GM18867 (cell line): ENCODE data around the gene AGPS.
"Not testable (repeated sequence)": the region's sequence is repeated elsewhere in the genome, so short reads cannot be mapped to it uniquely, and the experiment has no call there.

ENCODE experiments used
- ATAC-seq: cut with Tn5 transposase; IDR thresholded peaks from one replicate; pipeline ENCODE4 v1.9.1; 2021; ENCODE audit warnings: mild to moderate bottlenecking, moderate library complexity; ENCODE audit not compliant: unreplicated experiment

AGPS gene

DNA sequence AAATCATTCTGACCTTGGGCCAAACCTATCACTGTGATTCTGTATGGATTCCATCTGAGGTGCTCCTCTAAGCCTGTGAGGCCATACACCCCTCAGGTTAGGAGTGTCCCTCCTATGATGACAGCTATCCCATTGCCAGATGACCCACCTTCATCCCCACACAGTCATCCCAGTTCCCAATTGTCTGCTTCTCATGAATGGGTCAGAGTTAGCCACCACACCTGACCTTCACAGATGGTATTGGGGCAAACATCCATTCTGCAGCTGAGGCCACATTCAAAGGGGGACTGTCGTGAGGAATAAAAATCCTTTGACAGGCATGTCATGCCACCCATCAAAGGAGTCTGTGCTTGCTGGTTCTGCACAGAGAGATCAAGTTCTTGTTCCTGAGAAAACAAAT lies 155.2 kb downstream of the AGPS start:
- no peak for ATAC-seq

GRCh38 chr2:177548636-177549035 lies 156.1 kb downstream of the AGPS start:
- no peak for ATAC-seq

GRCh38 chr2:177549171-177549570 lies 156.6 kb downstream of the AGPS start:
- no peak for ATAC-seq

DNA sequence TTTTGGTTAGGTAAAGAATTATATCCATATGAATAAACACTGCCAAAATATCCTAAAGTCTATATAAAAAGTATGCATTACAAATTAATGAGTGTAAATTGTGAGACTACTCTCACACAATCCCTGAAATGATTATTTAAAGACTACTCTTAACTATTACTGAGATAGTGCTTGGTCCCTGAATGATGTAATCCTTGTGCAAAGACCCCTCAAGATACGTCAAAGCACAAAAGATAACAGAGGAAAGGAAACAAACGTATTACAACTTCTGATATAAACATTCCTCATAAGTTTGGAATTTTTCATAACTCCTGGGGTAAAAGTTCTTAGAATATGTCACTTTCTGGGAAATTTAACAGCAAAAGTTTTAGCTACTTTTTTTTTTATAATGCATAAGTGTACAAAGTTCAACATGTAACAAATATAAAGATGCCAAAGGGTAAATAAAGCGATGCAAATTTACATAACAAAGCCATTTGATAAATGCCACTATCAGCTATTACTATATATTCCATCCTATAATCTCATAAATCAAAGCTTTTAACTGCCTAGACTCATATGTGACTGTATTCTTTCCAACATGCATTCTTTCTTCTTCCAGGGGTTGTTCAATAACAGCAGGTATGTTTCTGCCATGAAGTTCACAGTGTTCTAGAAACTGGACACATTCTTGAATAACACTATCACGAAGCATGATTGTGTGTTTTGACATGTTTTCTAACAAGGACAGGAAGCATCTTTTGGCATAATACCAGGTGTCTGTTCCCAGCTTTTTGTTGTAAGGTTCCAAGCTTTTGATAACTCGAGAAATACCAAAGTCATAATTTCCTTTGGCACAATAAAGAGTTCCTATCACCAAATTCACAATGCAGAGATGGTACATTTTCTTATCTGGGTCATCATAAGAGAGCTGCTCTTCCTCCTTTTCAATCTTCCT lies 158.0 kb downstream of the AGPS start:
- ATAC-seq: no peak

DNA sequence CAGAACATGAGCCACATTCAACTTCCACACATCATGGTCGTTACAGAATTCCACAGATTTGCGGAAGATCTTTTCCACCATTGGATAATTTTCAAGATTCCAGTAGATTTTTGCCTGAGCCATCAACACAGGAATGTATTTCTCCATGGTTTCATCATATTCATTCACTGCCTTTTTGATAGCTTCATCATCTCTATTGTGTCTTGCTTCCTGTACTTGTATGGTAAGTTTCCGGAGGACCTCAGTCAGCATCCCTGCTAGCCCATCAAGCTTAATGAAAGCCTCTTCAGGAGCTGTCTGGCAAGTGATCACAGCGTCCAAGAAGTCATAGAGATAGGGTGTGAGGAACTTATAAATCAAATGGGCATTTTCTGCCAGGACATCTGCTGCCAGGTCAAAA lies 158.8 kb downstream of the AGPS start:
- not testable (repeated sequence) for ATAC-seq

DNA sequence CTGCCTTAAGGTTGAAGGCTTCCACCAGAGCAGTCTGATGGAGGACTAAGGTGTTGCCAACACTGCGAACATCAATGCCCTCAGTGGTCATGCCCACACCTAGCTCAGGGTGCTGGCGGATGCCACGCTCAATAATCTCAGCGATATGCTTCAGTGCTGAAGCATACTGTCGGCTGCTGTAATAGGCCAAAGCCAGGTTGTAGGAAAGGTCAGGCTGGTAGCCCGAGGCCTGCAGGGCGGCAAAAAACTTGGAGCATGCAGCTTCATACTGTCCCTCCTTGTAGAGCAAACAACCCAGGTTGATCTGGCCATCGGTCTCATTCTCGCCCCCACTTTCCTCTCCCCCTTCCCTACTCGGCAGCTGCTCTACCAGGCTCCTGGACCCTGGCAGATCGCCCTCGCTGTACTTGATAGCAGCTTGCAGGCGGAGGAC lies 159.4 kb downstream of the AGPS start:
- ATAC-seq: no peak

GRCh38 chr2:177552422-177553175 lies 160.0 kb downstream of the AGPS start:
- ATAC-seq: peak; percentile 94

DNA sequence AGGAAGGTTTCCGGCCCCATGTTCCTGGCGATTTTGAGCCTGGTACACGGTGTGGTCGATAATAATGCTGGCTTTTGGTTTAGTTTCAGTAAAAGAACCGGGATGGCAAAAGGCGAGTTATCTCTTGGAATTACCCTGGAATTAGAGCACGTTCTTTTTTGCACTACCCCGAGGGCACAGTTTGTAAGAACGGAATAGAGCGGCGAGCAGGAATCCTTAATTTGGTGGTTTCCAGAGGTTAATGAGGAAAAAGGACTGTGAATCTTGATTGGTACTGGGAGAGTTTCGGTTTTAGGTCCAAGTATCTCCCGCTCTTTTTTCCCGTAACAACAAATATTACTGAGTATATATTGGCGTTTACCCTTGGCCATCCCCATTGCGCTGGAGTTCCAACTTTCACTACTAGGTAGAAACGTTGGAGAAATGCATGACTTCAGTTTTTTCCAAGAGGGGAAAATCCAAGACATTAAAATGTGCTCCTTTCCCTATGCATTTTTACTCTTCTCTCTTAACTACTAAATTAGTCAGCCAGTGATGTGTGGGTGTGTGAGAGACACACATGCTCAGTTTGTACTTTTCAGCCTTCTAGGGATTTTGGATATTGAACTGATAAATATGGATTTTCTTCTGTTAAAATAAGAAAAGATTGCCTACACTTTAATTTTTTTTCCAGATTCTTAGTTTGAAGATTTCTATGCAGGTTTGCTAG lies 160.8 kb downstream of the AGPS start:
- ATAC-seq: no peak

DNA sequence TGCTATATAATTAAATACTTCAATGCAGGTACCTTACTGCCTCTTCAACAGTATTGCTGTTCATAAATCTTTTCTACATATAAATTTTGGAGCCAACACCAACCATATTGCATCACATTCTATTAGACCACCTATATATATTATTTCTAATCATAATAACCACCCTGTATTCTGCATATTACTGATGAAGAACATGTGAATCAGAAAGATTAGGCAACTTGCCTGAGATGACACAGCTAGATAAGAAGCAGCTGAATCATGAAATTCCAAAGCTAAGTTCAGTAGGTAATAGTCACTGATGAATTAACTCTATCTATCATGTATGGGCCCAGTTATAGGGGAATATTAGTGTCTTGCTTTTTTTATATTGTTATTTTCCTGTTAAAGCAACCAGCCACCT lies 161.8 kb downstream of the AGPS start:
- no peak for ATAC-seq

DNA sequence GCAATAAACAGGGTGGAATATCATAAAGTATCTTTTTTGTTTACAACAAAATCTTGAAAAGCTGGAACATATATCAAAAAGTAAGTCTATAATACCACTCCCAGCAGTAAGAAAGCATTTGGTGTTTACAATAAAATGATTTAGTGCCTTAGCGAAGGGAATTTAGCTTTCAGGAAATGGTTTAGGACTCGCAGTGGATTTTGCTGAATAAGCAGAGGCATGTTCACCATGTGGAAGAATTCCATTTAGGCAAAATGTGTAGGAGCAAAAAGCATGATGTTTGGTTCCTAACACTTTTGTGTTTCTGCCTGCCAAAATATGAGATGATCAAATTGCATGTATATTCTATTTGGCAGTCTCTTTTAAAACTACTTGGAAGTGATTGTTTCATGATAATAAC lies 163.6 kb downstream of the AGPS start:
- no peak for ATAC-seq

DNA sequence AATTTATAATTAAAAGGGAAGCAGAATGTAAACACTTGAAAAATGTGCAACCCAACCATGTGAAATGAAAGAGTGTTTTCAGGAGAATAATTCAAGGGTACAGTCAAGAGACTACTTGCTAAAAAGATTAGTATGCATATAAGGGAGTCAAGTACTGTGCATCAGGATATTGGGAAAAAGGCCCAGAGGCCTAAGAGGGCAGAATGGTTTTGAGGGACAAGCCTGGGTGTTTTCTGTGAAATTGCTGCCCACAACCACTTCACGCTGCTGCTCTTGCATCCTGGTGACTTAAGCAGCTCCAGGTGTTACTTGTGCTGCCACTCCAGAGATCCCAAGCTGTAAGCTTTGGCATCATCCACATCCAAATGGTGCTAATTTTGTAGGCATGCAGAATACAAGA lies 165.2 kb downstream of the AGPS start:
- no peak for ATAC-seq

GRCh38 chr2:177559638-177560037 lies 167.1 kb downstream of the AGPS start:
- no peak for ATAC-seq

DNA sequence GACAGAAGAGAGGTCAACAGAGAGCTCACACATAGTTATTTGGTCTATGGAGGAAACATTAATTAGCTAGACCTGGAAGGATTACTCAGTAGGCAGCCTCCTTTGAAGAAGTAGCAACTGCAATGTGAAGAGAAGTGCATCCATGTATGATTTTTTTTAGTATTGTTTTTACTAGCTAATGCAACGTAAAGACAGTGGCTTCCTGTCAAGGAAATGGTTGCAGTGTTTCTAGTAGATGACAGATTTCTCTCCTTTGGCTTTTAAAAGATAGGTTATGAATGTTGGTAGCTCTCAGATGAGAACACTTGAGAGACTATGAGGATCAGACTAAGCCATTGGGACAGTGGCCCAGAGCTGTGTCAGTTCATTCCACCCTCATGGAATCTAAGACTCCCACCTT lies 175.8 kb downstream of the AGPS start:
- ATAC-seq: no peak

GRCh38 chr2:177568893-177569292 lies 176.3 kb downstream of the AGPS start:
- ATAC-seq: no peak

GRCh38 chr2:177572236-177572671 lies 179.7 kb downstream of the AGPS start:
- no peak for ATAC-seq

GRCh38 chr2:177573120-177573519 lies 180.5 kb downstream of the AGPS start:
- no peak for ATAC-seq

DNA sequence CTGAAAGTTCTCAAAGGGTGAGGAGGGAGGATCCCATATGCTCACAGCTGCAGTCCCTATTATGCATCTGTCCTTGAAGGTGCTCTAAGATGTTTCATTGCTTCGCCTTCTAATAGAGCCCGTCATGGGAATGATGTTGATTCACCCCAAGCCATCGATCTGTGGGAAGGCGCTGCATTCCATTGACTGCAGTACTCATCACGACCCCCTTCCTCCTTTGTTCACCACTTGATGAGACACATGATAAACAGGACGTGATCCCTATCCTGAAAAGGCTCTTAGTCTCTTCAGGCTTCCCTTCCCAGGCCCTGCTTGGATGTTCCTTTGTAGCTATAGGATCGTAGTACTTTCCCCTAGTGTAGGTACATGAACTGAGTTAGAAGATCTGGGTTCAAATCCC lies 181.8 kb downstream of the AGPS start:
- ATAC-seq: no peak

- no peak for ATAC-seq
Measured at GRCh38 chr2:177575358-177575757, 182.8 kb downstream of the AGPS start.

DNA sequence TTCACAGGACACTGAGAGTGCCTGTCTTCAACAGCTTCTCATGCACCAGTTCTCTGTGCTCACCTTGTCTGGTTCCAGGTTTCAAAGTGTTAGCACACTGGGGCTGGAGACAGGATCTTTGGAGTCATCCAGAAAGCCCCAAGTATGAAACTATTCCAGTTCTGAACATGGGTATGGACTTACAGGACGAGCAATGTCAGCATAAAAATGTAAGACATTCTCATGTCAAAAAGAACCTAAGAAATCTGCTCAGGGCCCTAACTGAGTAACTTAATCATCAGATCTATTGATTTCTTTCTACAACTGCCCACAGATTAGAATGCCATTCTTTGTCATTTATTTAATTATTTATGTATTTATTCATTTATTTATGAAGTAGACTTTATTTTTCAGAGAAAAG lies 184.5 kb downstream of the AGPS start:
- no peak for ATAC-seq

GRCh38 chr2:177578454-177578853 lies 185.9 kb downstream of the AGPS start:
- ATAC-seq: no peak

DNA sequence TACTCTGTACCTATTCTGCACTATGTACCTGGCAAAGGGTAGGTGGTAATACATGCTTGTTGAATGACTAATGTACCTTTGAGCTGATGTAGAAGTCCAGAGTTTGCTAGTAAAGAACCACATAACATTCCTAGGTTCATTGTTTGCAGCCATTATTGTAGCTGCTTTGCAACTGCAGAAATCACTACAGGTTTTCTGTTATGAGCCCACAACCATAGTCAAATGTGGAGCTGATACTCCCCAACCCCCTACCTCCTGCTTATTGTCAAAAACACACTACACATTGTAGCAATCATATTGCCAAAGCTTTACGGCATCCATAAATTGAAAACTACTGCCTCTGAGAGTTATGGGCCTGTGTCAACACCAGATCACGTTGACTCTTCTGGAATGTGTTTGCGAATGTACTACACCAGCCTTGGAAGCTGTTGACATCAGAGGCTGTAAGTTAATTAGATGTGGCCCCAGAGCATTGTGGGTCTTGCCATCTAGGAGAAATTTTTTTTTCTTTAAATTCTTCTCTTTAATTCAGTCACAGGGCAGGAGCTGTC lies 187.0 kb downstream of the AGPS start:
- no peak for ATAC-seq
